ENCODE measurements around the gene GPER1. TPM values are rescaled to one million over a fixed set of nuclear protein-coding genes. Genes with fewer than 3 reads are reported as not detected.

Gene GPER1
- total and polyA plus RNA-seq, 7 donors = 3.5 to 15.8 (median 4.6) TPM

- TF ChIP-seq EP300 (IDR thresholded peaks at IDR 0.05) (no peak), POLR2AphosphoS5 (IDR thresholded peaks at IDR 0.05) (no peak), CTCF (IDR thresholded peaks at IDR 0.05) (no peak)
- H3K4me3 ChIP-seq = no peak overlapping the region
- 90 to 93% methylated on average over 14 of the region's 14 CpGs for WGBS, 2 donors
- intact Hi-C loops (cut with DNase I) = no loop called here
- H3K4me1 ChIP-seq = peaks cover 0 to 27% (median 21%) of the 10 kb centered on the region in 4 donors
- H3K9me3 ChIP-seq = no peaks in the 10 kb centered on the region
- no peak for DNase-seq
- H3K27me3 ChIP-seq = no peaks in the 10 kb centered on the region
- peak overlapping the region in 3 of 4 donors; percentile 49 to 64 (median 64) for H3K27ac ChIP-seq
- H3K36me3 ChIP-seq = peaks cover 0 to 30% (median 17%) of the 10 kb centered on the region in 4 donors
Measured at GRCh38 chr7:1094870-1095269, 7.0 kb downstream of the GPER1 start.

- H3K27ac ChIP-seq = peak overlapping the region in 3 of 4 donors; percentile 49 to 64 (median 64)
- TF ChIP-seq CTCF (IDR thresholded peaks at IDR 0.05) (no peak), POLR2AphosphoS5 (IDR thresholded peaks at IDR 0.05) (peak in 1 of 4 donors; percentile 8)
- no peak for DNase-seq
- peaks cover 0 to 30% (median 17%) of the 10 kb centered on the region in 4 donors for H3K36me3 ChIP-seq
- H3K4me3 ChIP-seq = peak overlapping the region in 3 of 4 donors; percentile 14 to 28 (median 24)
- no peaks in the 10 kb centered on the region for H3K27me3 ChIP-seq
- WGBS, 2 donors = 89 to 93% methylated on average over 23 of the region's 23 CpGs
- intact Hi-C loops (cut with DNase I) = no loop called here
- peaks cover 0 to 23% (median 21%) of the 10 kb centered on the region in 4 donors for H3K4me1 ChIP-seq
- H3K9me3 ChIP-seq = no peaks in the 10 kb centered on the region
Measured at GRCh38 chr7:1095621-1096155, 7.8 kb downstream of the GPER1 start.

- H3K9me3 ChIP-seq = no peaks in the 10 kb centered on the region
- intact Hi-C loops (cut with DNase I) = no loop called here
- H3K4me3 ChIP-seq = peak overlapping the region in 3 of 4 donors; percentile 14 to 28 (median 24)
- WGBS, 2 donors = 79 to 85% methylated on average over 44 of the region's 44 CpGs
- peaks cover 0 to 23% (median 21%) of the 10 kb centered on the region in 4 donors for H3K4me1 ChIP-seq
- DNase-seq = no peak
- H3K27ac ChIP-seq = peak overlapping the region in 3 of 4 donors; percentile 49 to 64 (median 64)
- TF ChIP-seq POLR2A (IDR thresholded peaks at IDR 0.05) = no peak
- peak in 2 of 4 donors; percentile 7 to 33 for TF ChIP-seq POLR2AphosphoS5 (IDR thresholded peaks at IDR 0.05)
- no peak for TF ChIP-seq CTCF (IDR thresholded peaks at IDR 0.05)
- peaks cover 0 to 27% (median 16%) of the 10 kb centered on the region in 4 donors for H3K36me3 ChIP-seq
- no peaks in the 10 kb centered on the region for H3K27me3 ChIP-seq
Measured at GRCh38 chr7:1096156-1097119, 8.5 kb downstream of the GPER1 start.

GRCh38 chr7:1097120-1097504 lies 9.2 kb downstream of the GPER1 start:
- intact Hi-C loops (cut with DNase I) = no loop called here
- DNase-seq = no peak
- no peak overlapping the region for H3K4me3 ChIP-seq
- peaks cover 0 to 20% (median 9%) of the 10 kb centered on the region in 4 donors for H3K36me3 ChIP-seq
- 95 to 96% methylated on average over 13 of the region's 13 CpGs for WGBS, 2 donors
- no peak overlapping the region for H3K27ac ChIP-seq
- TF ChIP-seq POLR2A (IDR thresholded peaks at IDR 0.05) (no peak), EP300 (IDR thresholded peaks at IDR 0.05) (no peak)
- no peaks in the 10 kb centered on the region for H3K9me3 ChIP-seq
- no peaks in the 10 kb centered on the region for H3K27me3 ChIP-seq
- peaks cover 0 to 23% (median 21%) of the 10 kb centered on the region in 4 donors for H3K4me1 ChIP-seq

All from sigmoid colon (tissue), 7 donors.